Ecto neural progenitor cell (in vitro differentiated cells): ENCODE measurements around the gene RHBDL1.
"Not testable (repeated sequence)": the region's sequence is repeated elsewhere in the genome, so short reads cannot be mapped to it uniquely, and the experiment has no call there.

ENCODE experiments used
- DNase-seq: peaks from one replicate; pipeline ENCODE4 v3.0.0-alpha.2; 2018; ENCODE audit warnings: low spot score

The RHBDL1 gene

DNA sequence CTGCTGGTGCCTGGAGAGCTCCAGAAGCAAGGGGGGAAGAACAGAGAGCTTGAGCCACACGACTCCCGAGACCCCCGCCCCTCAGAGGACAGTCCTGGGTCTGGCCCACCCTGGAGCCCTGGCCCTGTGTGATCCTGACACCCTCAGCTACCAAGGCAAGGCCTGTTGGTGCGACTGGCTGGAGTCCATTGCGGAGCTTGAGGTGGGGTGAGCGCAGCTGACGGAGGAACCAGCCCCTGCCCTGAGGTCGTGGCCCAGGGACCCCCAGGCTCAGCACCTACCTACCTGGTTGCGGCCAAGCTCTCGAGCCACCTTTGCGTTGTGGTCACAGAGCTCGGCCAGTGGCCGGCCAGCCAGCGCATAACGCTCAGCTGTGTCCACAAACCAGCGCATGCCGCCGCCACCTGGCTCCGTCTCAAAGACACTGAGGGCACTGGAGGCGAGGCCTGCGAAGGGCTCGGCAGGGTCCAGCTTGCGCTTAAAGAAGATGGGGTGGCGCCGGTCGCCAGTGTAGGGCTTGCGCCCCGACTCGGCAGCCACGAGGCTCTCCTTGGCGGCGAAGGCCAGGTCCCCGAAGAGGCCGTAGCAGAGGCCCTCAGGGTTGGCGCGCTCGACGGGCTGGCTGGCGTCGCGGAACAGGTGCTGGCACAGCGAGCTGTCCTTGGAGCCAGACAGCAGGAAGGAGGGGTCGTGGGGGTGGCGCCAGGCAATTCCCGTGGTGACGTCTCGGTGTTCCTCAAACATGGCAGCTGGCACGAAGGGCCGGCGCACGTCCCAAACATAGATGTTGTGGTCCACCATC lies 11.2 kb downstream of the RHBDL1 start:
- DNase-seq = no peak

DNA sequence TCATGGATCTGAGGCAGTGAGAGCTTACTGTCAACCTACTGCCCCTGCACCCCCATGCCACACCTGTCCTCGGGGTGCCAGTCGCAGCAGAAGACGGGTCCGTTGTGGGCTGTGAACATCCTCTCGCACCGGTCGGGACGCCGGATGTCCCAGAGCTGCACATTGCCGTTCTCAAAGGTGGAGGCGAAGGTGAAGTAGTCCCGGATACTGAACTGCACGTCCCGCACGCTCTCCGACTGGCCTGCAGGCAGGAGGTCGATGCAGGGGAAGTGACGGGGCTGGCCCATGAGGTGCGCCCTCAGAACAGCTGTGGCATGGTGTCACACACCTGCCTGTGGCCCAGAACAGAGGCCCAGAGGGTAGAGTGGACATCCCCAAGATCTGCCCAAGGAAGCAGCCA lies 12.0 kb downstream of the RHBDL1 start:
- no peak for DNase-seq

GRCh38 chr16:689175-689897 lies 13.9 kb downstream of the RHBDL1 start:
- no peak for DNase-seq

DNA sequence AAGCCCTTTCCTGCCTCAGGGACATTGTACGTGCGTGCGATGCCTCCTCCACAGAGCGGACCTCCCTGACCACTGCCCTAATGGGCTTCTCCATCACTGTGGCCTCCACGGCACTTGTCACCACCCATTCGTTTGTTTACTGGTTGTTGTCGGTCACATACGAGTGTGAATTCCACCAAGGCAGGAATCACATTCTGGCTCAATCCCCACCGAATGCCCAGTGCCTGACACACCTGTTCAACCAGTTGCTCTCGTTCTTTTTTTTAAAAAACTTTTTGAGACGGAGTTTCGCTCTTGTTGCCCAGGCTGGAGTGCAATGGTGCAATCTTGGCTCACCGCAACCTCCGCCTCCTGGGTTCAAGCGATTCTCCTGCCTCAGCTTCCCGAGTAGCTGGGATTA lies 15.8 kb downstream of the RHBDL1 start:
- not testable (repeated sequence) for DNase-seq

GRCh38 chr16:692356-693108 lies 17.1 kb downstream of the RHBDL1 start:
- no peak for DNase-seq

- no peak for DNase-seq
Measured at GRCh38 chr16:693364-693763, 17.9 kb downstream of the RHBDL1 start.

DNA sequence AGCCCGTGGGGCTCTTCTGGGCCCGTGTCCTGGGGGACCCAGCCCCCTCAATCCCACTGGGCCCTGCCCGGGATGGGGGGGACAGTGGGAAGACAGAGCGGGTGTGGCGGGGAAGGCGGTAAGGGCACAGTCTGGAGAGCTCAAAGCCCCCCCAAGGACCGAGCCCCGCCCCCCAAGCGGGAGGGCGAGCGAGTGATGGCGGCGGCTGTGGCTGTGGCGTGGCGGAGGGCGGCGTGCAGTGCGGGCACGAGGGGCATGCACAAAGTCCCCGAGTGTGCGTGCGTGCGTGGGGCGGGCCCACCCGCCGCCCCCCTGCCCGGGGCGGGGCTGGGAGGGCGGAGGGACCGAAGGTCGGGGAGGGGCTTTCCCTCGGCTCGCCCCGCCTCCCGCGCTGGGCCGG lies 18.3 kb downstream of the RHBDL1 start:
- DNase-seq = no peak

GRCh38 chr16:694187-694862 lies 18.9 kb downstream of the RHBDL1 start:
- peak; percentile 77 for DNase-seq

GRCh38 chr16:694863-695354 lies 19.4 kb downstream of the RHBDL1 start:
- DNase-seq = no peak

DNA sequence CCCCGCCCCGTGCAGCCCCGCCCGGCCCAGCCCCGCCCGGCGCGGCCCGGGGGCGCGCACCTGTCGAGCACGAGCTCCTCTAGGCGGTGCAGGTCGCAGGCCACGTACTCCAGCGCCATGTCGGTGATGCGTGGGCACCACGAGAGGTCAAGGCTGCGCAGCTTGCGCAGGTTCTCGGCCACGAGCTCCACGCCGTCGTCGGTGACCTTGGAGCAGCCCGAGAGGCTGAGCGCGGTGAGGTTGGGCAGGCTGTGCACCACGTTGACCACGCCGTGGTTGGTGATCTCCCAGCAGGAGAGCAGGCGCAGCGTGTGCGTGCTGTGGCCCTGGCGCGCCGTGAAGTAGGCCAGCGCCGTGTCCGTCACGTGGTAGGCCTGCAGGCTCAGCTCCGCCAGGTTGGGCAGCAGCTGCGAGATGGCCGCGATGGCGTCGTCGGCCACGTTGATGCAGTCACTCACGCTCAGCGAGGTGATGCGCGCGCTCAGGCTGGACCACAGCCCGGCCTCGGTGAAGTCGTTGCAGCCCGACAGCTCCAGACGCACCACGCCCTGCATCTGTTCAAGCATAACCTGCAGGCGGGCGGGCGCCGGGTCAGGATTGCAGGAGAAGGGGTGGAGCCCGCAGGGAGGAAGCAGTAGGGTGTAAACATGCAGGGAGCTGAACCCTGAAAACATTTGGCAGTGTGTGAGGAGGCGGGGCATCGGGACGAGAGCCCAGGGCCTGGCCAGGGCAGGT lies 20.1 kb downstream of the RHBDL1 start:
- DNase-seq = no peak

GRCh38 chr16:698911-699671 lies 23.6 kb downstream of the RHBDL1 start:
- DNase-seq = no peak

GRCh38 chr16:700684-701584 lies 25.5 kb downstream of the RHBDL1 start:
- peak; percentile 86 for DNase-seq

GRCh38 chr16:702341-702740 lies 26.9 kb downstream of the RHBDL1 start:
- no peak for DNase-seq

DNA sequence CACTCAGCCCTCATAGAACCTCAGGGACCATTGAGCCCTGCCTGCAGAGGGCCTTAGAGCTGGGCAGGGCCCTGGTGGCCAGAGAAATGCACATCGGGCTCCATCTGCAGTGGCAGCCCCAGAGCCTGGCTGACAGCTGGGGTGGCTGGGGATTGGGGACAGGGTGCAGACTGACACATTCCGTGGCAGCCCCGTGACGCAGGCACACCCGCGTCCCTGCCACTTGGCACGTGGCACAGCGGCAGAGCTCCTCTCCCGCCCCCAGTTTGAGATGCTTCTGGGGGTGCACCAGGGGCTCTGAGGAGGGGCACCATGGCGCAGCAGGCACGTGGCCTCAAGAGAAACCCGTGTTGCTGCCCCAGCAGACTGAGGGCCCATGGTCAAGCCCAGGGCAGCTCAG lies 27.9 kb downstream of the RHBDL1 start:
- no peak for DNase-seq

DNA sequence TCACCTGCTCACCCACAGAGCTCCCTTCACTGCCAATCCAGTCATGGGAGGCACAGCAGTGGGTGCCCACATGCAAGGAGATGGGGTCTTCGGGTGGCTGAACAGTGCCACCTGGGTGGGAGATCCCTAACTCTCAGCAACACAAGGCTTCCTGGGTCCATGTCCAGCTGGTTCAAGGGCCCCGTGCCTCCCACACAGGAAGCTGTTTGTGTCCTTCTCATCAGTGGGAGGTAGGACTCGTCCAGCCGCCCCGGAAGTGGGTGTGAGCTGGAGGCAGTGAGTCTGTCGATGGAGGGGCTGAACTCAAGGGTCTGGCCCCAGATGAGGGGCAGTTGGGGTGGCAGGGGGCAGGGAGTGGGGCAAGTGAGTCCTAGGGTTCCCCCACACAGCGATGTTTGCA lies 28.6 kb downstream of the RHBDL1 start:
- DNase-seq = no peak

DNA sequence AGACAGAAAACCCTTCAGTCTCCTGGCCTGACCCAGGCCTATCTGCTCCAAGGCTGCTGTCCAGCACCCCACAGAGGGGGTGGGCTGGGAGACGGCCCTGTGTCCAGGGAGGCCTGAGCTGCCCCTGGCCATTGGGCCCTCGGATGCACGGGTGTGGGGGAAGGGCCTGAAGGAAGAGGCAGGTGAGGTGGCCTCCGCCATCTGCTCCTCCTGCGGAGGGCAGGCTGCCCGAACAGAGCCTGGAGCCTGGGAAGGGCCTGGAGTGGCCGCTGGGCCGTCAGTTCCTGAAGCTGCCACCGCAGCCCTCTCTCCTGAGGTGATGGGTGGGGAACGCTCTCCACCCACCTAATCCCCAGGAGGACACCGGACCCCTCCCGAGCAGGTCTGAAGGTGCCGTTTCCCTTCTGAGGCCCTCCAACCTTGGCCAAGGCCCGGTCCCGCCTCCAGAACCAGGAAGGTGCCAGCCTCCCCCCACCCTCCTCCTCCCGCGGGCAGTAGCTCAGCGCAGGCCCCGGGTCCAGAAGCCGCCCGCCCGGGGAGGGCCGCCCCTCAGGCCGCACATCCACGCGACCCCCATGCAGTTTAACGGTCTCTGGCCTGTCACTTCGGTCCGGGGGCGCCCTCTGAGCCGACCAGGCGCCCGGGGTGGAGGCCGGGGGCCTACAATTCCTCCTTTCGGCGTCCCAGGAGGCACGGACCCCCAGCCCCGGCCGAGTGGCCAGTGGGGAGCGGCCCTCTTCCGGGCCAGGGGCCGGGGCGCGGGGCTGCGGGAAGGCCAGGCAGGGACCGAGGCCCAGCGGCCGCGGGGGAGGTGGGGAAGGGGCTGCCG lies 29.3 kb downstream of the RHBDL1 start:
- no peak for DNase-seq

DNA sequence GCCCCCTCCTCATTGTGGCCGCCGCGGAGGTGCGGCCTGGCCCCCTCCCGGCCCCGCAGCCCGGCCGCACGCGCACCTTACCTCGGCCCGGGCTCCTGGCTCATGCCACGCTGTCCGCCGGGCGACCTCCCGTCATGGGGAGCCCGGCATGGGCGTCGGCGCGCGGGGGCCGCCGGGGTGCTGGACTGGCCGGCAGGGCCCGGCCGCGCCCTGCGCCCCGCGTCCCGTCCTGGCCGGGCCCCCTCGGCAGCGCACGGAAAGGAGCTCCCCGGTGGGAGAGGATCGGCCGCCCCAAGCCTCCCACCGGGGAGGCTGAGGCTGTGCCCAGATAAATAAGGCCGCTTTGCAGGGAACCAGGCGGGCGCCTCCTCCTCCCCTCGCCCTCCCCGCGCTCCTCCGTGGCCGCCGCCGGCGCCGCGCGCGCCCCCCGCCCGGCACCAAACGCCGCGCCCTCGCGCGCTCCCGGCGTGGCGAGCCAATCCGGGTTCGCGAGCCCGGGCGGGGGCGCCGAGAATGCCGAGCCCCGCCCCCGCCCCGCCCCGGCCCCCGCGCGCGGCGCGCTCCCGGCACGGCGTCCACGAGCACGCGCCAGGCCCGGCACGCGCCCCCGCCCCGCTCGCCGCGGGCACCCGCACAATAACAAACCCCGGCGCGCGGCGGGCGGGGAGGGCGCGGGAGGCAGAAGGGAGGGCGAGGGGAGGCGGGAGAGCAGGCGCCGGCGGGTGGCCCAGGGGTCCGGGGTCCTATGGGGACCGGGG lies 30.1 kb downstream of the RHBDL1 start, which contains the start of gene FBXL16:
Gene FBXL16 (minus strand): TSS at position 371 of the 758 bp plus-strand sequence. CDS start 8,396 bp downstream, outside the sequence.
- no peak for DNase-seq
